GM19023 (cell line): Measurements from ENCODE around the gene TTLL10.

Experiments
- ATAC-seq: cut with Tn5 transposase; IDR thresholded peaks from one replicate; pipeline ENCODE4 v1.9.1; 2021; ENCODE audit warnings: mild to moderate bottlenecking, moderate library complexity; ENCODE audit not compliant: unreplicated experiment

The TTLL10 gene

GRCh38 chr1:1173793-1174415 is at the start of gene TTLL10:
TSS of gene TTLL10 (plus strand) at chr1:1173880. CDS start at chr1:1179216, 5,336 bp downstream.
- no peak for ATAC-seq

GRCh38 chr1:1124508-1124785 is 49.2 kb upstream of the TTLL10 start:
- ATAC-seq = no peak

GRCh38 chr1:1124786-1125642 is 48.7 kb upstream of the TTLL10 start:
- no peak for ATAC-seq

- no peak for ATAC-seq
Observed at GRCh38 chr1:1125945-1126344, 47.7 kb upstream of the TTLL10 start.

- no peak for ATAC-seq
Observed at GRCh38 chr1:1127551-1128451, 45.9 kb upstream of the TTLL10 start.

GRCh38 chr1:1128454-1129139 is 45.1 kb upstream of the TTLL10 start:
- ATAC-seq = no peak

GRCh38 chr1:1129381-1129821 is 44.3 kb upstream of the TTLL10 start:
- no peak for ATAC-seq

- ATAC-seq = no peak
Observed at GRCh38 chr1:1130206-1131120, 43.2 kb upstream of the TTLL10 start.

- no peak for ATAC-seq
Observed at GRCh38 chr1:1132042-1132950, 41.4 kb upstream of the TTLL10 start.

GRCh38 chr1:1132956-1133750 is 40.5 kb upstream of the TTLL10 start:
- no peak for ATAC-seq

GRCh38 chr1:1134300-1134970 is 39.2 kb upstream of the TTLL10 start:
- ATAC-seq = no peak

GRCh38 chr1:1135339-1136136 is 38.1 kb upstream of the TTLL10 start:
- ATAC-seq = no peak

- no peak for ATAC-seq
Observed at GRCh38 chr1:1136547-1137230, 37.0 kb upstream of the TTLL10 start.

- no peak for ATAC-seq
Observed at GRCh38 chr1:1137256-1138045, 36.2 kb upstream of the TTLL10 start.

- ATAC-seq = no peak
Observed at GRCh38 chr1:1140673-1141072, 33.0 kb upstream of the TTLL10 start.
